Raji (cell line): ENCODE data around the gene AGR3.

ENCODE experiments used
- POLR2A ChIP-seq: IDR thresholded peaks from 2 replicates; pipeline ENCODE4 v1.6.1; 2011; ENCODE audit warnings: low read depth, low read length, control low read depth; ENCODE audit not compliant: insufficient read depth

Gene AGR3

DNA sequence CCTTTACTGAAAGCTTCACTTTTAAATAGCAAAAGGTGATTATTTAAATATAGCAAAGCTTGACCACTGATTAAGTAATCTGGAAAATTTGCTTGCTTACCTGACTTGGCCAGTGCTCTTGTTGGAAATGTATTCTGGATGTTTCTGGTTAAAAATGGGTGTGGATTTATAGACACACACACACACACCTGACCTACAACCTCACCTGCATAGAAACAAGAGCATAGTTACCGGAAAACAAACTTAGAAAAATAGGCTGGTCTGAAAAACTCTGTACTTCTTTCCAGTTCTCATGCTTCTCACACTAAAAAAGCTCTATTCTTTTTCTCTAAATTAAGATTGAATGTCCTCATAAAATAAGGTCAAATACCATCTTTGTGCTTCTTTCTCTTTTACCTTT, at the start of gene AGR3:
Gene AGR3 (minus strand): TSS at position 140 of the 400 bp plus-strand sequence. CDS start 3,365 bp downstream, outside the sequence.
- no peak for TF ChIP-seq POLR2A

DNA sequence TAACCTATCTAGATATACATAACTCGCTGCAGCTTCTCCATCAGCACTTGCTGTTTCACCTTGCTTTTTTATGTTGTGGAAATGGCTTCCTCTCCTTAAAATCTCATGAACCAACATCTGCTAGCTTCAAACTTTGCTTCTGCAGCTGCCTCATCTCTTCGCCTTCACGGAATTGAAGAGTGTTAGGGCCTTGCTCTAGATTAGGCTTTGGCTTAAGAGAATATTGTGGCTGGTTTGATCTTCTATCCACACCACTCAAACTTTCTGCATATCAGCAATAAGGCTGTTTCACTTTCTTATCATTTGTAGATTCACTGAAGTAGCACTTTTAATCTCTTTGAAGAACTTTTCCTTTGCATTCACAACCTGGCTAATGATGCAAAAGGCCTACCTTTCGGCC, 49.2 kb upstream of the AGR3 start:
- TF ChIP-seq POLR2A = no peak

DNA sequence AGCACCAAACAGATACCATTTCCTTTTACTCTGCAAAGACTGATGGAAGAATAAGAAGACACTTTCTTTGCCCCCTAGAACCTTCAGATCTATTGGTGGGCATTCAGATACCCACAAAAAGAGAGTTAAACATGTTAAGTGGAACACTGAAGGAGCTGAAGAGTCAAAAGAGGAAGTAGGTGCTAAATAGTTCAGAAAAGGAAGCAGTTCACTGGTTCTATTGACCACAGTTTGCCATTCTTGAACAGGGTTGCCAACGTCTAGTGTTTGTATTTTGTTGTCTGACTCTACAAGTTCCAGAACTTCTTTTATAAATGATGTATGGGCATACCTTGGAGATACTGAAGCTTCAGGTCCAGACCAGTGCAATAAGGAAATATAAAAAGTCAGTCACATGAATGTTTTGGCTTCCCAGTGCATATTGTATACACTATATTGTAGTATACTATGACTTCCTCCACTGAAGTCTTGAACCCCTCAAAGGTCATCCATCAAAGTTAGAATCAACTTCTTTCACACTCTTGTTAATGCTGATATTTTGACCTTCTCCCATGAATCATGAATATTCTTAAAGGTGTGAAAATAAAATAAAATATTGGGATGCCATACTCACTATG, 47.5 kb upstream of the AGR3 start:
- TF ChIP-seq POLR2A = no peak

DNA sequence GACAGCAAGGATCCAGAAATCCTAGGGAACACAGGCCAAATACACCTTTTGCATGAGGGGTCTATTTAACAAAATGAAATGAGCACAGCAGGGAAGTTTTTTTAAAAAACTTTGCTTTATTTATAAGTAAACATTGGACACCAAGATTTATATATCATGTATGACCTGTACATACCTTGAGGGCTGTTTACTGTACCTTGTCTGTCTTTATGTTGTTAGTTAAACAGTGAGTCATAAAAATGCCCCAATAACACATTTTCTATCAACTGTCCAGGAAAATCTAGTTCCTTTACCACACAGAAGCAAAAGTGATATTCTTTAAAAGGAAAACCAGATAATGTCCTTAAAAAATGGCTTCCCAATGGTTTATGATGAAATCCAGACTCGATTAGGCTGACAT, 45.1 kb upstream of the AGR3 start:
- no peak for TF ChIP-seq POLR2A

DNA sequence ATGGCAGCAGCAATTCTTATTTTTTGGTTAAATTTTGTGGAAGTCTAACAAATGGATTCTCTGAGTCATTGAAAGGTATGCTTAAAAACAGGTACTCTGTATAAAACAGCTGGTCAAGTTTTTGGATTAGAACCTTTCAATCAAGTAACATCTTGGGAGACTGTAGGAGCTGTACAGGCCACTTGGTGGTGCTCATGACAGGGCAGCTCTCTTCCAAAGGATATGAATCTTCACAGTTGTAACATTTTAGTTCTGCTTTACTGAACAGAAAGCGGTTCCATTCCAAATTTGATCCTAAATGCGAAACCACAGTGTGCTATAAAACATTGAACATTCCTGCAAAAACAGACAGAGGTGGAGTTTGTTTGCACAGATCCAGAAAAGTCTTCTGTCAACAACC, 44.5 kb upstream of the AGR3 start:
- TF ChIP-seq POLR2A = no peak

DNA sequence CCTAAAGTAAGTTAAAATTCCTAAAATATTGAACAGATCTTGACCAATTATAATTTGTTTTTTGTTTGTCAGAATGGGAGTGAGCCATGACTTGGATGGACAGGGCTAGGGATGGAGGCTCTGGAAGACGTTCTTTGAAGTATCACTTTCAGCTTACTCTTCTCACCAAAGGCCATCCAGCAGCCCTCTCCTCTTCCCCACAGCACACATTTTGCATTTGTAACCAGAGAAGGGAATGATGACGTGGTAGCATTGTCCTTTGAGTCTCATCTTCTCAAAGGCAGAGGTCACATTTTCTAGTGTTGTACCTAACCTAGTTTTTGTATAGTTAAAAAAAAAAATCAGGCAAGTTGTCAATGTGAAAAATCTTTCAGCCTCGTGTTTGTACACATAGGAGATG, 43.8 kb upstream of the AGR3 start:
- TF ChIP-seq POLR2A = no peak

DNA sequence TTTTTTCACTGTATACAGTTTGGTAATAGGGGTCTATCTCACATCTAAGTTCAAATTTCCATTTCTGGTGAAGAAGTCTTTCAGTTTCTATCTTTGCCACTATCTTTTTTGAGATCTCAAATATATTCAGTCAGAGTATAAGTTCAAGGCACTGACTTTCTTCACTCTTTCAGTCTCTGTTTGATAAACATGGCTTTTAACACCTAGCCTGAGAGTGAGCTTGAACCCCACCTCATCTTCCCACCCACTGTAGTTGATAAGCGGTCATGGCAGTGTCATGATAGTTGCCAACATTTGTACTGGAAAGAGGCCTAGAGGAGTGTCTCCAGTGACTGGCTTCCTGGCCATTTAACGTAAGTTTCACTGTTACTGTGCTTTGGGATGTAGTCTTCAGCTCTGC, 41.2 kb upstream of the AGR3 start:
- no peak for TF ChIP-seq POLR2A

DNA sequence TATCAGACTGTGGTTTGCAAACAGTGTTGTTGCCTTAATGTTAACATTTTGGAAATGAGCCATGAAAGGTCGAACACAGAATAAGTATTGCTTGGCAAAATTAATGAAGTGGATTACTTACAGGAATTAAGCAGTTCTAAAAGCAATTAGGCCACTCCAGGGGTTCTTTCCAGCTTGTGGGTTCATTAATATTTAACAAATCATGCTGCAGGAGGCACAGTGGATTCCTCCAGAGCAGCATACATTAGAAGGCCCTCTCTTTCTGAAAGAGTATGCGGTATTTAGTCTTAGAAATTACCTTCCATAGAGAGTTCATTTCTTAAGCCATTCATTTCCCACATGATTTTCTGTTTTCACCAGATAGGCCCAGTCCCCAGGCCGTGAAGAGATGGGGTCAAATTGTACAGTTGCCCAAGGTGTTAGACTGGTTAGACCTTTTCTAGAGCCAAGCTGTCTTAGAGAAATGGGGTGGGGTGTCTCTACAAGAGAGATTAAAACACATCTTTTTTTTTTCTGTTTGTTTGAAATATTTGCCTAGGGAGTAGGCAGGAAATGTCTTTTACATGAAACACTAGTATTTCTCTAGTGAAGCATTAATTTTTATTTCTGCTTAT, 40.0 kb upstream of the AGR3 start:
- no peak for TF ChIP-seq POLR2A

DNA sequence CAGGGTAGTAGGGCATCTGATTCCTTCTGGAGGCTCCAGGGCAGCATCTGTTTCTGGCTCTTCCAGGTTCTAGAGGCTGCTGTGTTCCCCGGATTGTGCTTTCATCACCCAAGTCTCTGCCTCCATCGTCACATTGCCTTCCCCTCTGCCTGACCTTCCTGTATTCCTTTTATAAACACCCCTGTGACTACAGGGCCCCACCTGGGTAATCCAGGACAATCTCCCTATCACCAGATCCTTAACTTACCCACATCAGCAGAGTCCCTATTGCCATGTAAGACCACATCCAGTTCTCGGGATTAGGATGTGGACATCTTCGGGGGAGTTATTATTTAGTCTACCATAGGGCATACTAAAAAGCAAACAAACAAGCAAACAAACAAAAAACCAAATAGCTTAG, 39.4 kb upstream of the AGR3 start:
- no peak for TF ChIP-seq POLR2A

DNA sequence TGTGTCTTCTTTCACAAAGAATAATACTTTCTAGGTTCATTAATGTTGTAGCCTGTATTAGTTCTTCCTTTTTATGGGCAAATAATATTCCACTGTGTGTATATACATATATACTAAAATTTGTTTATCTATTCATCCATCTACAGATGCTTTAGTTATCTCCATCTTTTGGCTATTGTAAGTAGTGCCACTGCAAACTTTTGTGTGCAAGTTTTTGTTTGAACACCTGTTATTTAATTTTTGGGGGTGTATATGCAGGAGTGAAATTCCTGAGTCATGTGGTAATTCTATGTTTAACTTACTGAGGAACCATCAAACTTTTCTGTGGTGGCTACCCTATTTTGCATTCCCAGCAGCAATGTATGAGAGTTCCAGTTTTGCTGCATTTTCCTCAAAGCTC, 37.7 kb upstream of the AGR3 start:
- TF ChIP-seq POLR2A = no peak

DNA sequence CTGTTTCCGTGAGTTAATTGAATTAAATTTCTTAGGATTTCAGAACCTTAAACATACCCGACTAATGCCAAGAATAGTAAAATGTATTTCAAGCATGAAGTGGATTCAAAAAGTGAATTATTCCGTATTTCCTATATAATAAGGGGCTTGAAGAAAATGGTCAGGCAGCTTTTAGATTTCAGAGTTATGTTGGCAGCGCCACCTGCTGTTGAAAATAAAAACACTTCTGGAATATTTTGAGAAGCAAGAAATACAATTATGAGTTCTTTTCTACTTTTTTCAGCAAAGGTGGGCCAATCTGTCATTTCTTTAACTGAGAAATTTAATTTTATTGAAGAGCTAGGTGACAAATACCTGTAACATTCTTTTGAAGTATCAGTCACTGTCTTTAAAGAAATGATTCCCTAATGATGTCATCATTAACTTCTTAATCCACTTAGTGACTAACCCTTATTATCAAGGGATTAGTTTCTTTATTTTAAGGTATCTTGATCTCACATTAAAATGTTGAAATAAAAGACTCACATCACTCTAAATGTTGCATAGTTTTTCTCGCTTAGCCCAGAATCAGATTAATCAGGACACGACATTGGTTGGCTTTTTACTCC, 36.6 kb upstream of the AGR3 start:
- TF ChIP-seq POLR2A = no peak

DNA sequence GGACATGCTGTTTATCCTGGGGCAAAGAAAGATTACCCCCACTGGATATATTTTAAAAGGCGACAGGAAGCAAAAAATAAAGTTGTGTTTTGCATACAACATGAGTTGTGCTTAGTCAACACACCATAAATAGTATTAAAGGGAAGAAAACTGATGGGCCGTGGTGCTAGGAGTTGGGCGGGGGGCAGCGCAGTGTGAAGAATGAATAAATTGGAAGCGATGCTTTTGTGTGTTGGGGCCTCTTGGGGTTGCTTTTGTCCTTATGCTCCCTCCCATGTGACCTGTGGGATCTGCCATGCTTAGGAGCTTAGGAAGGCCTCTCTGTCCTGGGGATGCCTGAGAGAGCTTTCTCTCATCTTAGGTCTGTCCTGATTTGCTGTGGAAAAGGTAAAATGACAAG, 35.0 kb upstream of the AGR3 start:
- TF ChIP-seq POLR2A = no peak

DNA sequence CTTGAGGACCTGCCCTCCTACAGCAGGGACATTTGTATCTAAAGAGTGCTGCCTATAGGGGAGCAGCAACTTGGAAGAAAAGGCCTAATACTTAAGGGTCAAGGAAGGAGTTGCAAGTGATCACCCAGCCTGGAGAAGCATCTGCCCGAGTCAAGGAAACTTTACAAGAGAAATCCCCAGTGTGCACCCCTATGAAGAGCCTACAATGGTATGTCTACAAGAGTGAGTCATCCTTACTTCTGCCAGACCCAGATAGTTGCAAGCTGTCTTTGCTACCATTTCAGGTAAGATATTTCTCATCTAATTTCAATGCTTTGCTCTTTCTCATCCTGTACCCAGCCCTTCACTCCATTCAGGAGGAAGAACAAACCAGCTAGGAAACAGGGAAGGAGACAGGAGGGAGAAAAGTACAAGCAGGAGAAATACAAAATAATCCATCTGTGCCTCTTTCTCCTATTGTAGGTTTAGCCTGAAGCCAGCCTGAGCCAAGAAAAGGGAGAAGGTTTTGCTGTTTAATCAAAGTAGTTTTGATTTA, 34.4 kb upstream of the AGR3 start:
- TF ChIP-seq POLR2A = no peak

DNA sequence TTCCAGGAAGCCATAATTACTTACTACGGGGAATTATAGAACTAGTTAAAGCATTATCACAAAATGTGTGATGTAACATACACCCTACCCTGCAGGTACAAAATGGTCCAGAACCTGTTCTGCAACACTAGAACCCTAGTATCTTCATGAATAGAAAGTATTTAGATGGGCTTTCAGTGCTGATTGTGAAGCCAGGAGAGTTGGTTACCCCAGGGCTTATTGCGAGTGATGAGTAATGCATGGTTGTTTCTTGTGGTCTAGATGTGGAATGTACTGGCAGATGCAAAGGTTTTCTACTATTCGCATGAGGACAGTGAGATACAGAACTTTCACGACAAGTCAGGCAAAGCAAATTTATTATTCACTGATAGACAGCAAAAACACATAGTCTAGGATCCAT, 33.6 kb upstream of the AGR3 start:
- TF ChIP-seq POLR2A = no peak

DNA sequence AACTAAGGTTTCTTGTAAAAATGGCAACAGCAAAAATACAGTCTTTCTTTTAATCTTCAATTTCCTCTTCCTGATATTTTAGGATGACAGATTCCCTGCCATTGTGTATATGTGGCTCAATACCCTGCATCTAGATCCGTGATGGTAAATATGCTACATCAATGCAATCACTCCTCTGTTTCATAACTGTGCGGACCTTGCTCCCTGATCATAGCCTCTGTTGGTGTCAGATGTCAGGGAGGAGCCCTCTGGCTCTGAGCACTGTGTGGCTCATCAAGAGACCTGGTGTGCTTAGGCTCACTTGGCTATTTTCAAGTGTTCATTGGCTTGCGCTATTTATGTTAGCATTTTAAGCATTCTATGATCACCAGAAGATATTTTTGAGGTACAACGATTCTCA, 33.0 kb upstream of the AGR3 start:
- no peak for TF ChIP-seq POLR2A

DNA sequence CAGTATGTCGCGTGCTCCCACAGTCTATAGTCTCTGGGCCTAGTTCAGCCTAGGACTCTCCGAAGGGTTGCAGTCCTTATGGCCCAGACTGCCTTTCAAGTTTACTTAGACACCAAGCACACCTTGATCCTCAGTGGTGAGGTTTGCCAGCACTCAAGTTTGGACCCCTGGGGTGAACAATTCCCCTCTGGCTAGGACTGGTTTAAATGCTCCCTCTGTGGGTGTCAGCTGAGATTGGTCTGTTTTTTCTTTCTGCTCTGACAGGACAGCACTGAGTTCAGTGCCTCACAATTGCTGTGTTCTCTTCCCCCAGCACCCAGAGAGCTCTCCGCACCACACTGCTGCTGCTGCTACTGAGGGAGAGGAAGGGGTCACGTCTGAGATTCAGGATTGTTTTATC, 31.9 kb upstream of the AGR3 start:
- TF ChIP-seq POLR2A = no peak
